Measurements from ENCODE around the gene EPHB1.
"Not testable (repeated sequence)": the region's sequence is repeated elsewhere in the genome, so short reads cannot be mapped to it uniquely, and the experiment has no call there.

The EPHB1 gene

DNA sequence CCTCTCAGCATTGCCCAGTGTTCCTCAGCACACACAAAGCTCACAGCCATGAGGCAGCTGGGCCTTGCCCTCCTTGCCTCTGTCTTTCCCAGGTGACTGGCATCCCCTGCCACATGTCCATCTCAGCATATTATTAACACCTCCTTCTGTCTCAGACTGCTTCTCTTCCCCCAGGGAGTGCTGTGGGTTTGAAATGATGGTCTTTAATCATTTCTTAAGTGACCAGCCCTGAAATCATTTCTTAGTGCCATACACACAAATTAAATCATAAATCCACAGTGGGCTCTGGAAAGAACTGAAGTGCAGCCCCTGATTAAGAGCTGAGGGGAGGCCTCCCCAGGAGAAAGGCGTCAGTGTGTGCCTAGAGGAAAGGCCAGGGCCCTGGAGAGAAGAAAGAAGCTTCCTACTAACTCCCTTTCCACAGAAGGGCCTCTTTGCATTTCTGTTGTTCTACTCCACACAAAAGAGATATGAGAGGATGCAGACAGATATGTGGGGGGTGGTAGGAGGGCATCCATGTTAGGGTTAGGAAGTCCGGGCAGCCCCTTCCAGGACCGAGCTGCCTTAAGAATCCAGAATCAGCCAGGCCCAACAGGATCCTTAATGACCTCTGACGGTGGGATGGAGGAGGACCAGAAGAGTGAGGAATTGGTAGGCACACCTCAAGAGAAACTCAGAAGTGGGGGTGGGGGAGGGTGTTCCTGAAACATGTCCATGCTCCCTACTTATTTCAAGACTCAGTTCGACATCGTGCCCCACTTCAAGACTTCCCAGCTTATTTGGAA is 290.8 kb downstream of the EPHB1 start:
- Mint-ChIP-seq H3K4me1 (no peaks in the 10 kb centered on the region), H3K27me3 (no peaks in the 10 kb centered on the region), H3K4me3 (no peak overlapping the region), H3K27ac (no peak overlapping the region), H3K36me3 (no peaks in the 10 kb centered on the region), H3K9me3 (no peaks in the 10 kb centered on the region)
- no peak for DNase-seq
- CTCF ChIA-PET = no interaction called here

- CTCF ChIA-PET = no interaction called here
Observed at GRCh38 chr3:135087782-135088181, 292.7 kb downstream of the EPHB1 start.

GRCh38 chr3:135089451-135089850 is 294.4 kb downstream of the EPHB1 start:
- no peak overlapping the region for H3K27ac Mint-ChIP-seq
- H3K4me1 Mint-ChIP-seq = no peaks in the 10 kb centered on the region
- H3K4me3 Mint-ChIP-seq = no peak overlapping the region
- CTCF ChIA-PET = no interaction called here
- H3K36me3 Mint-ChIP-seq = no peaks in the 10 kb centered on the region
- no peaks in the 10 kb centered on the region for H3K27me3 Mint-ChIP-seq
- no peaks in the 10 kb centered on the region for H3K9me3 Mint-ChIP-seq
- no peak for DNase-seq

More at GRCh38 chr3:135087782-135088181, 292.7 kb downstream of the EPHB1 start:
- Mint-ChIP-seq H3K36me3 (no peaks in the 10 kb centered on the region), H3K27ac (no peak overlapping the region), H3K27me3 (no peaks in the 10 kb centered on the region), H3K4me3 (no peak overlapping the region), H3K9me3 (no peaks in the 10 kb centered on the region), H3K4me1 (no peaks in the 10 kb centered on the region)
- DNase-seq = no peak

DNA sequence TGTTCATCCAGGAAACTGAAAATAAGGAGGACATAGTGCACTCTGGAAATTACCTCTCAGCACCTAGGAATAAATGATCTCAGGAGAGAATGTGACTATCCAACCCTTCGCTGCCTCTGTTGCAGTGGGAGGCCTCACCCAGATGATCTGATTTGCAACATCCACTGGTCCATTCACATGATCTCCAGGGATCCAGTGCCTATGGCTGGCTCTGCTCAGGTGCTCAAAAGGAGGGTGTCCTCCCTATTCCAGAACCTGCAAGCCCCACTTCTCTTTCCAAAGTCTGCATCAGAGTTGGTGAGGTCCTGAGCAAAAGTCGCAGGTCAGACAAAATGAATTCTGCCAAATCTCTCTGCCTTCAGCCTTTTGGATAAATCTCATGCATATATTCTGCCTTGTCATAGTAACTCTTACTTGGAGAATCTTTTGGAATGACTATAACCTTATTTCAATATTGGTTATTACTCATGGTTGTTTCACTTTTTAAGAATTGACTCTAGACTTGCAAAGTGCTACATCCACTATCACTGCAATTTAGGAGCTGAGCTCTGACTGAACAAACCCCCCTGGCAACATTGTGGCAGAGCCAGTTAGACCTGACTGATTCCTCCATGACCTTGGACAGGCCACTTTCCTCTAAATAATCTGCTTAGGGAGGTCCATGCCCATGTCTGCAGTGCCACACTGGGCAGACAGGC is 295.1 kb downstream of the EPHB1 start:
- H3K27ac Mint-ChIP-seq = no peak overlapping the region
- H3K4me1 Mint-ChIP-seq = no peaks in the 10 kb centered on the region
- H3K36me3 Mint-ChIP-seq = no peaks in the 10 kb centered on the region
- no peak for DNase-seq
- CTCF ChIA-PET = no interaction called here
- H3K27me3 Mint-ChIP-seq = no peaks in the 10 kb centered on the region
- no peak overlapping the region for H3K4me3 Mint-ChIP-seq
- no peaks in the 10 kb centered on the region for H3K9me3 Mint-ChIP-seq

- Mint-ChIP-seq H3K4me3 (no peak overlapping the region), H3K27me3 (no peaks in the 10 kb centered on the region), H3K36me3 (no peaks in the 10 kb centered on the region), H3K4me1 (no peaks in the 10 kb centered on the region), H3K9me3 (no peaks in the 10 kb centered on the region), H3K27ac (no peak overlapping the region)
- CTCF ChIA-PET = no interaction called here
- no peak for DNase-seq
Observed at GRCh38 chr3:135091946-135092345, 296.9 kb downstream of the EPHB1 start.

- no peaks in the 10 kb centered on the region for H3K27me3 Mint-ChIP-seq
- CTCF ChIA-PET = no interaction called here
- H3K4me3 Mint-ChIP-seq = no peak overlapping the region
- H3K36me3 Mint-ChIP-seq = no peaks in the 10 kb centered on the region
- no peak for DNase-seq
- H3K9me3 Mint-ChIP-seq = no peaks in the 10 kb centered on the region
- H3K4me1 Mint-ChIP-seq = no peaks in the 10 kb centered on the region
- no peak overlapping the region for H3K27ac Mint-ChIP-seq
Observed at GRCh38 chr3:135093121-135093520, 298.1 kb downstream of the EPHB1 start.

DNA sequence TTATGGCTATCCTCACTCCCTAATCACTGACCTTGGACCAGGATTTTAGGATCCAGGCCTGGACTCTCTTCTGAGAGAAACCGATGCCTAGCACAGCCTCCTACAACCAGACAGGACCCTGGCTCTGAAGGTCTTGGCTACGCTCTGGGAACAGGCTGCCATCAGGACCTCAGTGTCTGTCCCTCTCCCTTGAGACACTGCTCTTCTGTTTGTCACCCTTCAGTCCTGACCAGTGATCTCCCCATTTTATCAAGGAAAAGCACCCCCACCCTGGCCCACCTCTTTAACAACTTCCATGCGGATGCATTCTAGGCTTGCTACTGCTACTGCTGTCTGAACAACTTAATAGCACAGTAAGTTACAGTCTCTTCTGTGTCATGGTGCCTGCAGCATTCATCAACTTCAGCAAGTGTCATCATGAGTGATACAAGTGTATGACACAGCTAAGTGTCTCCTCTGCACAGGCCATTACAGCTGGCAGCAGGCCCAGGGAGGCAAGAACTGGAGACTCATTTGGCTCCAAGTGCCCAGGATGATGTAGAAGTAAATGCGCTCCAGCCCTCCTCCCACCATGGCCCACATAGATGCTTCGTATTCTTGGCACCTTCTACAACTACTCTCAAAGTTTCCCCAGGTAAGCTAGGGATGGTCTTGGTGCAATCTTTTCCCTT is 302.4 kb downstream of the EPHB1 start:
- DNase-seq = no peak
- H3K9me3 Mint-ChIP-seq = no peaks in the 10 kb centered on the region
- H3K4me3 Mint-ChIP-seq = no peak overlapping the region
- H3K27me3 Mint-ChIP-seq = no peaks in the 10 kb centered on the region
- CTCF ChIA-PET = no interaction called here
- H3K27ac Mint-ChIP-seq = no peak overlapping the region
- H3K4me1 Mint-ChIP-seq = no peaks in the 10 kb centered on the region
- H3K36me3 Mint-ChIP-seq = no peaks in the 10 kb centered on the region

DNA sequence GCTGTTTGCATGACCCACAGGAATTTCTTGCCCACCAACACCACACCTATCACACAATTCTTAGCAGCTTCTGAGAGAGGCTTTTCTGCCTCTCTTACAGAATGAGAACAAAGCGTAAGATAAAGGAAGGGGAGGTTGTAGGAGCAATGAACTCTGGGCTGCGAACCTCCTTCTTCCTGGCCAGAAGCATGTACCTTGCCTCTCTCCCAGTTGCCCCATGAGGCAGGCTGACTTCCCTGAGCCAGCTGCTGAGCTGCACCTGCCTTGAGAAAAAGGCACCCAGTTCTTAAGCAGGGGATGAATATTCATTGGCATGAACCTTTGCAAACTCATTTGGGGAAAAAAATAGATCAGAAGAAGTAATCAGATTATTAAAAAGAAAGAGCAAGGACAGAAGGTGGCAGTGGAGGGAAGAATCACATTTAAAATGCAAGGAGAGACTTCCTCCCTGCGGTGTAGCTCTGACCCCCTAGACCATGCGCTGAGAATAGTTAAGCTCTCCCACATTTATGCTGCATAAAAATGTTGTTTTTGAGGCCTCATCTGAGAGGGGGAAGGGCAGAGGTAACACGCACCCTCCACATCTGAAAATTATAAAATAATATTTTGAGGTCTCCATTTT is 304.8 kb downstream of the EPHB1 start:
- Mint-ChIP-seq H3K4me3 (no peak overlapping the region), H3K36me3 (no peaks in the 10 kb centered on the region), H3K27ac (no peak overlapping the region), H3K9me3 (no peaks in the 10 kb centered on the region), H3K4me1 (no peaks in the 10 kb centered on the region), H3K27me3 (no peaks in the 10 kb centered on the region)
- CTCF ChIA-PET = no interaction called here
- DNase-seq = no peak

GRCh38 chr3:135100366-135100765 is 305.3 kb downstream of the EPHB1 start:
- H3K36me3 Mint-ChIP-seq = no peaks in the 10 kb centered on the region
- no peaks in the 10 kb centered on the region for H3K9me3 Mint-ChIP-seq
- no peak for DNase-seq
- CTCF ChIA-PET = no interaction called here
- H3K27ac Mint-ChIP-seq = no peak overlapping the region
- H3K4me3 Mint-ChIP-seq = no peak overlapping the region
- H3K27me3 Mint-ChIP-seq = no peaks in the 10 kb centered on the region
- no peaks in the 10 kb centered on the region for H3K4me1 Mint-ChIP-seq

DNA sequence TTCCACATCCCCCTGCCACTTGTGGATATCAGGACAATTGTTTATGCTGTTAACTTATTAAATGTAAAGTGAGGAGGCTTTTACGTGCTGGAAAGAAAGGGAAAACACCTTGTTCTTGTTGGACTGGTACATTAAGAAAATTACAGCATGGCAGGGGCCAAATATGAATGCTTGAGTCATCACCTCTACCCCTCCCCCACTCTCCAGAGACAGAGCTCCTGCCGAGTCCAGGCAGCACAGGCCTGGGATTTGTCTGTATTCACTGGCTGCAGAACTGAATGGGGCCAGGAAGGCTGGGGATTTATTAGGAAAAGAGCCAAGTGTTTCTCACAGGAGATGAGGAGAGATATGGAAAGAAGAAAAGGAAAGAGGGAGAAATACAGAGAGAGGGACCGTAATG is 308.9 kb downstream of the EPHB1 start:
- H3K9me3 Mint-ChIP-seq = no peaks in the 10 kb centered on the region
- H3K4me3 Mint-ChIP-seq = no peak overlapping the region
- H3K27me3 Mint-ChIP-seq = no peaks in the 10 kb centered on the region
- no peak overlapping the region for H3K27ac Mint-ChIP-seq
- CTCF ChIA-PET = no interaction called here
- H3K4me1 Mint-ChIP-seq = no peaks in the 10 kb centered on the region
- no peak for DNase-seq
- H3K36me3 Mint-ChIP-seq = no peaks in the 10 kb centered on the region

- peak; percentile 41 for DNase-seq
- no peaks in the 10 kb centered on the region for H3K9me3 Mint-ChIP-seq
- no peaks in the 10 kb centered on the region for H3K4me1 Mint-ChIP-seq
- H3K27me3 Mint-ChIP-seq = no peaks in the 10 kb centered on the region
- H3K36me3 Mint-ChIP-seq = no peaks in the 10 kb centered on the region
- CTCF ChIA-PET = no interaction called here
- no peak overlapping the region for H3K4me3 Mint-ChIP-seq
- H3K27ac Mint-ChIP-seq = no peak overlapping the region
Observed at GRCh38 chr3:135106445-135106844, 311.4 kb downstream of the EPHB1 start.

DNA sequence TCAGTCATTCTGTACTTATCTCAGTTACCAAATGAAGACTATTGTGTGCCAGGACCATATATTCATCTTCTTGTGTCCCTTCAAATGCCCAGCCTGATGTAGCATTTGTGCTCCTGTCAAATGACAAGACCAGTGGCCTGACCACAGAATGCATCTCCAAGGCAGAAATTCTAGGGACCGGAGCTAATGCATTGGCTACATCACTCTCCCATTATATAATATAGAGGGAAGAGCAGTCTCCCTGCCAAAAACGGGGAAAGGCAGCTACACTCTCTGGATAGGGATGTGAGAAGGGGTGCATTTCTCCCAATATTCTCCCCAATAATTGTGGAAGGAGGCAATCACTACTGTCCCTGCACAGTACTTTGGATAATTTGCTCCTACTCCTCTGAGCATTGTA is 312.0 kb downstream of the EPHB1 start:
- H3K27me3 Mint-ChIP-seq = no peaks in the 10 kb centered on the region
- no peak overlapping the region for H3K27ac Mint-ChIP-seq
- H3K4me1 Mint-ChIP-seq = no peaks in the 10 kb centered on the region
- DNase-seq = no peak
- no peaks in the 10 kb centered on the region for H3K36me3 Mint-ChIP-seq
- H3K9me3 Mint-ChIP-seq = peaks cover 2% of the 10 kb centered on the region
- CTCF ChIA-PET = no interaction called here
- H3K4me3 Mint-ChIP-seq = no peak overlapping the region

DNA sequence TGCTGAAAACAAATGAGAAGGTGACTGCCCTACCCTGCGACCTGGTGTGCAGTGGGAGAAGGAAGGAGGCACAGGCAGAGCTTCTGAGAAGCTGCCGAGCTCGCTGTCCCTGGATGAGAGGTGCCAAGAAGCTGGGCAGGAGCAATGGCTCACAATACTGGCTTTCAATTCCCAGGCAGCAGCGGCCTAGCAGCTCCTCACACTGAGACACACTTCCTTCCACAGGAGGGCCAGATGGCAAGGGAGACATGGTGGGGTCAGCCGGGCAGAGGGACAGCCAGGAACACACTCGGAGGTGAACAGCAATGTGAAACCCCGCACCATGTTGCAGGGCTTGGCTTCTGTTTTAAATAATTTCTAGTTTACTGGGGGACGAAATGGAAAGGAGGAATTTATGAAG is 314.6 kb downstream of the EPHB1 start:
- H3K27me3 Mint-ChIP-seq = no peaks in the 10 kb centered on the region
- H3K27ac Mint-ChIP-seq = no peak overlapping the region
- H3K4me1 Mint-ChIP-seq = no peaks in the 10 kb centered on the region
- H3K36me3 Mint-ChIP-seq = no peaks in the 10 kb centered on the region
- H3K4me3 Mint-ChIP-seq = no peak overlapping the region
- DNase-seq = no peak
- H3K9me3 Mint-ChIP-seq = peaks cover 2% of the 10 kb centered on the region
- CTCF ChIA-PET = no interaction called here

GRCh38 chr3:135114551-135114950 is 319.5 kb downstream of the EPHB1 start:
- not testable (repeated sequence) for H3K36me3 Mint-ChIP-seq, H3K27ac Mint-ChIP-seq, H3K27me3 Mint-ChIP-seq, DNase-seq, H3K9me3 Mint-ChIP-seq, H3K4me3 Mint-ChIP-seq, H3K4me1 Mint-ChIP-seq
- CTCF ChIA-PET = interaction anchor here (0.7 kb wide), 1 partner anchor 42 kb away, joined by 3 read pairs; no protein-coding TSS in a partner anchor
